Measurements from ENCODE around the gene ALK.

ALK gene

GRCh38 chr2:29405266-29405665, 516.1 kb downstream of the ALK start:
- no peak for DNase-seq (ENCODE audit: low read depth in 2 of 2)

- no peak for DNase-seq (ENCODE audit: low read depth in 2 of 2)
Measured at GRCh38 chr2:29401994-29402393, 519.4 kb downstream of the ALK start.

- DNase-seq (ENCODE audit: low read depth in 2 of 2), result no peak
Measured at GRCh38 chr2:29400930-29401653, 520.3 kb downstream of the ALK start.

GRCh38 chr2:29398384-29399237, 522.8 kb downstream of the ALK start:
- DNase-seq (ENCODE audit: low read depth in 2 of 2), result no peak

GRCh38 chr2:29397713-29398112, 523.7 kb downstream of the ALK start:
- no peak for DNase-seq (ENCODE audit: low read depth in 2 of 2)

- DNase-seq (ENCODE audit: low read depth in 2 of 2), result no peak
Measured at GRCh38 chr2:29397039-29397438, 524.3 kb downstream of the ALK start.

- no peak for DNase-seq (ENCODE audit: low read depth in 2 of 2)
Measured at GRCh38 chr2:29394981-29395350, 526.4 kb downstream of the ALK start.

- DNase-seq (ENCODE audit: low read depth in 2 of 2), result no peak
Measured at GRCh38 chr2:29394311-29394980, 526.9 kb downstream of the ALK start.

GRCh38 chr2:29393676-29394075, 527.7 kb downstream of the ALK start:
- no peak for DNase-seq (ENCODE audit: low read depth in 2 of 2)

GRCh38 chr2:29392774-29393173, 528.6 kb downstream of the ALK start:
- DNase-seq (ENCODE audit: low read depth in 2 of 2), result no peak

- no peak for DNase-seq (ENCODE audit: low read depth in 2 of 2)
Measured at GRCh38 chr2:29390136-29390535, 531.2 kb downstream of the ALK start.

GRCh38 chr2:29389686-29390085, 531.7 kb downstream of the ALK start:
- DNase-seq (ENCODE audit: low read depth in 2 of 2), result no peak

- no peak for DNase-seq (ENCODE audit: low read depth in 2 of 2)
Measured at GRCh38 chr2:29388071-29388470, 533.3 kb downstream of the ALK start.

GRCh38 chr2:29382486-29382885, 538.9 kb downstream of the ALK start:
- no peak for DNase-seq (ENCODE audit: low read depth in 2 of 2)

GRCh38 chr2:29377788-29378187, 543.6 kb downstream of the ALK start:
- no peak for DNase-seq (ENCODE audit: low read depth in 2 of 2)

- no peak for DNase-seq (ENCODE audit: low read depth in 2 of 2)
Measured at GRCh38 chr2:29376541-29376940, 544.8 kb downstream of the ALK start.

GRCh38 chr2:29375843-29376242, 545.5 kb downstream of the ALK start:
- DNase-seq (ENCODE audit: low read depth in 2 of 2), result no peak

- DNase-seq (ENCODE audit: low read depth in 2 of 2), result no peak
Measured at GRCh38 chr2:29374823-29375222, 546.6 kb downstream of the ALK start.

- no peak for DNase-seq (ENCODE audit: low read depth in 2 of 2)
Measured at GRCh38 chr2:29373870-29374269, 547.5 kb downstream of the ALK start.

- DNase-seq (ENCODE audit: low read depth in 2 of 2), result no peak
Measured at GRCh38 chr2:29372185-29372584, 549.2 kb downstream of the ALK start.

GRCh38 chr2:29370581-29371125, 550.7 kb downstream of the ALK start:
- no peak for DNase-seq (ENCODE audit: low read depth in 2 of 2)

GRCh38 chr2:29370173-29370572, 551.2 kb downstream of the ALK start:
- no peak for DNase-seq (ENCODE audit: low read depth in 2 of 2)
